Keratinocyte (primary cell): ENCODE measurements around the gene OVOL2.

Experiments used
- CTCF ChIP-seq, 3 experiments: IDR thresholded peaks in 1 of 3; conservative IDR thresholded peaks in 1 of 3; optimal IDR thresholded peaks in 1 of 3; 2 replicates in 2 of 3; 3 replicates in 1 of 3; pipeline versions ENCODE3 to v1.5.1; 2011; ENCODE audit warnings: low read length in 3 of 3, mild to moderate bottlenecking in 3 of 3, moderate library complexity in 2 of 3, control low read depth in 1 of 3, inconsistent platforms in 1 of 3; ENCODE audit not compliant: insufficient read depth in 2 of 3; ENCODE audit errors: extremely low read depth in 1 of 3
- EZH2 ChIP-seq: IDR thresholded peaks from one replicate; pipeline ENCODE4 v1.6.1; 2012; ENCODE audit warnings: inconsistent platforms, mild to moderate bottlenecking, low read length, moderate library complexity

DNA sequence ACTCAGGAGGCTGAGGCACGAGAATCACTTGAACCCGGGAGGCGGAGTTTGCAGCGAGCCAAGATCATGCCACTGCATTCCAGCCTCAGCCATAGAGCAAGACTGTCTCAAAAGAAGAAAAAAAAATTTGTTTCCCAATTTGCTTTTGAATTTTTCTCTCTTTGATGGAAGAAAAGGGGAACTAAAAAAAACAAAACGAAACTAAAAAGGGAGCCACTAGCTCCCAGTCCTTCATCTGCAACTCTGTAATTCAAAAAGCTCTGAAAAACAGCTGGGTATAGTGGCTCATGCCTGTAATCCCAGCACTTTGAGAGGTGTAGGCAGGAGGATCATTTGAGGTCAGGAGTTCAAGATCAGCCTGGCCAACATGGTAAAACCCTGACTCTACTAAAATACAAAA lies 9.5 kb downstream of the OVOL2 start:
- TF ChIP-seq EZH2: no peak
- TF ChIP-seq CTCF (optimal IDR thresholded peaks at IDR 0.05 in 1 of 3, IDR thresholded peaks at IDR 0.05 in 1 of 3, conservative IDR thresholded peaks at IDR 0.05 in 1 of 3; ENCODE audit: extremely low read depth in 1 of 3, insufficient read depth in 2 of 3, low read length in 3 of 3): no peak
